HEK293 (cell line): ENCODE data around the gene NANOS2.

Experiments used
- CTCF ChIA-PET: fragments of 350-600 bp; formaldehyde crosslinking; extraction: SDS; loops from one replicate; lab custom pipeline; 2021; ENCODE audit warnings: antibody characterized with exemption; lab: Yijun Ruan, JAX
- POLR2A ChIA-PET: fragments of 300-600 bp; formaldehyde crosslinking; extraction: SDS; loops from one replicate; lab custom pipeline; 2020; ENCODE audit warnings: antibody characterized with exemption, inconsistent platforms; lab: Yijun Ruan, JAX
- H3K27ac ChIP-seq: fragments of 200-500 bp; sonication (Bioruptor generic); 2 replicates; pipeline ENCODE4 v1.5.1; 2014; ENCODE audit warnings: low read depth, low read length, control low read depth, inconsistent platforms; ENCODE audit errors: extremely low read depth
- H3K36me3 ChIP-seq, 2 experiments: fragments of 200-500 bp in 1 of 2; sonication (Bioruptor generic) in 1 of 2; 1 replicate in 1 of 2; 2 replicates in 1 of 2; pipeline ENCODE4 v1.5.1; 2014 to 2017; ENCODE audit warnings: inconsistent platforms in 2 of 2, low read length in 2 of 2; ENCODE audit not compliant: control insufficient read depth in 2 of 2, insufficient read depth in 1 of 2
- H3K4me1 ChIP-seq: fragments of 200-500 bp; sonication (Bioruptor generic); 2 replicates; pipeline ENCODE4 v1.5.1; 2014; ENCODE audit warnings: mild to moderate bottlenecking, low read length, inconsistent platforms; ENCODE audit not compliant: control insufficient read depth, insufficient read depth
- H3K4me3 ChIP-seq: 2 replicates; pipeline ENCODE4 v1.5.1; 2011; ENCODE audit warnings: low read depth, mild to moderate bottlenecking, control low read depth, low read length, moderate library complexity
- H3K9me3 ChIP-seq: fragments of 200-500 bp; sonication (Bioruptor generic); 2 replicates; pipeline ENCODE4 v1.5.1; 2014; ENCODE audit warnings: low read depth, low read length, inconsistent platforms; ENCODE audit not compliant: control insufficient read depth, insufficient read depth
- EGR2 ChIP-seq: fragments of 450-650 bp; formaldehyde crosslinking; IDR thresholded peaks from 2 replicates; pipeline ENCODE4 v1.5.1; 2016; ENCODE audit warnings: low read depth, missing biosample characterization, missing genetic modification characterization
- GLIS1 ChIP-seq: fragments of 450-650 bp; formaldehyde crosslinking; IDR thresholded peaks from 2 replicates; pipeline ENCODE4 v1.5.1; 2016; ENCODE audit warnings: missing biosample characterization, missing genetic modification characterization
- MEIS1 ChIP-seq: sonication (generic); formaldehyde crosslinking; IDR thresholded peaks from 2 replicates; pipeline ENCODE4 v1.8.1; 2022; ENCODE audit warnings: missing genetic modification reagents, mild to moderate bottlenecking, borderline replicate concordance
- PRDM1 ChIP-seq: fragments of 450-650 bp; formaldehyde crosslinking; IDR thresholded peaks from 2 replicates; pipeline ENCODE4; 2016; ENCODE audit warnings: missing biosample characterization, missing genetic modification characterization
- PRDM2 ChIP-seq: fragments of 450-650 bp; formaldehyde crosslinking; IDR thresholded peaks from 2 replicates; pipeline ENCODE4 v1.5.1; 2016; ENCODE audit warnings: missing biosample characterization, missing genetic modification characterization, borderline replicate concordance
- SALL2 ChIP-seq: fragments of 450-650 bp; formaldehyde crosslinking; IDR thresholded peaks from 2 replicates; pipeline ENCODE4 v1.5.0; 2017; ENCODE audit warnings: missing biosample characterization, mild to moderate bottlenecking, missing genetic modification characterization, borderline replicate concordance
- ZBTB17 ChIP-seq: fragments of 450-650 bp; formaldehyde crosslinking; IDR thresholded peaks from 2 replicates; pipeline ENCODE4 v1.5.1; 2016; ENCODE audit warnings: missing biosample characterization, missing genetic modification characterization
- ZNF138 ChIP-seq: fragments of 450-650 bp; formaldehyde crosslinking; IDR thresholded peaks from 2 replicates; pipeline ENCODE4 v1.5.1; 2016; ENCODE audit warnings: missing biosample characterization, missing genetic modification characterization, borderline replicate concordance
- ZNF221 ChIP-seq: fragments of 450-650 bp; formaldehyde crosslinking; IDR thresholded peaks from 2 replicates; pipeline ENCODE4 v1.5.1; 2017; ENCODE audit warnings: missing biosample characterization, missing genetic modification characterization, borderline replicate concordance
- ZNF280D ChIP-seq: fragments of 450-650 bp; formaldehyde crosslinking; IDR thresholded peaks from 2 replicates; pipeline ENCODE4 v1.5.1; 2016; ENCODE audit warnings: missing biosample characterization, missing genetic modification characterization
- ZNF341 ChIP-seq: fragments of 450-650 bp; formaldehyde crosslinking; IDR thresholded peaks from 2 replicates; pipeline ENCODE4; 2016; ENCODE audit warnings: low read depth, missing biosample characterization, missing genetic modification characterization
- ZNF521 ChIP-seq: fragments of 450-650 bp; formaldehyde crosslinking; IDR thresholded peaks from 2 replicates; pipeline ENCODE4 v1.5.1; 2017; ENCODE audit warnings: missing biosample characterization, mild to moderate bottlenecking, missing genetic modification characterization
- ZNF560 ChIP-seq: fragments of 450-650 bp; formaldehyde crosslinking; IDR thresholded peaks from 2 replicates; pipeline ENCODE4 v1.5.1; 2017; ENCODE audit warnings: missing biosample characterization, missing genetic modification characterization, borderline replicate concordance
- ZNF585B ChIP-seq: fragments of 450-650 bp; formaldehyde crosslinking; IDR thresholded peaks from 2 replicates; pipeline ENCODE4 v1.5.1; 2016; ENCODE audit warnings: missing biosample characterization, missing genetic modification characterization
- ZNF791 ChIP-seq: fragments of 450-650 bp; formaldehyde crosslinking; IDR thresholded peaks from 2 replicates; pipeline ENCODE4 v1.5.1; 2016; ENCODE audit warnings: missing biosample characterization, missing genetic modification characterization
- ZSCAN30 ChIP-seq: fragments of 450-650 bp; IDR thresholded peaks from 2 replicates; pipeline ENCODE4 v1.5.1; 2018; ENCODE audit warnings: missing biosample characterization, mild to moderate bottlenecking, missing genetic modification characterization, moderate library complexity
- TF ChIP-seq, protein P1 (sequence below): fragments of 450-650 bp; formaldehyde crosslinking; IDR thresholded peaks from 2 replicates; pipeline ENCODE4 v1.5.1; 2016; ENCODE audit warnings: missing biosample characterization, missing genetic modification characterization, low read depth

NANOS2 gene

GRCh38 chr19:45895519-45895972 lies 19.0 kb downstream of the NANOS2 start (continued):
- TF ChIP-seq, protein P1, sequence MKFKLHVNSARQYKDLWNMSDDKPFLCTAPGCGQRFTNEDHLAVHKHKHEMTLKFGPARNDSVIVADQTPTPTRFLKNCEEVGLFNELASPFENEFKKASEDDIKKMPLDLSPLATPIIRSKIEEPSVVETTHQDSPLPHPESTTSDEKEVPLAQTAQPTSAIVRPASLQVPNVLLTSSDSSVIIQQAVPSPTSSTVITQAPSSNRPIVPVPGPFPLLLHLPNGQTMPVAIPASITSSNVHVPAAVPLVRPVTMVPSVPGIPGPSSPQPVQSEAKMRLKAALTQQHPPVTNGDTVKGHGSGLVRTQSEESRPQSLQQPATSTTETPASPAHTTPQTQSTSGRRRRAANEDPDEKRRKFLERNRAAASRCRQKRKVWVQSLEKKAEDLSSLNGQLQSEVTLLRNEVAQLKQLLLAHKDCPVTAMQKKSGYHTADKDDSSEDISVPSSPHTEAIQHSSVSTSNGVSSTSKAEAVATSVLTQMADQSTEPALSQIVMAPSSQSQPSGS (tag by site-specific recombination) = no peak

DNA sequence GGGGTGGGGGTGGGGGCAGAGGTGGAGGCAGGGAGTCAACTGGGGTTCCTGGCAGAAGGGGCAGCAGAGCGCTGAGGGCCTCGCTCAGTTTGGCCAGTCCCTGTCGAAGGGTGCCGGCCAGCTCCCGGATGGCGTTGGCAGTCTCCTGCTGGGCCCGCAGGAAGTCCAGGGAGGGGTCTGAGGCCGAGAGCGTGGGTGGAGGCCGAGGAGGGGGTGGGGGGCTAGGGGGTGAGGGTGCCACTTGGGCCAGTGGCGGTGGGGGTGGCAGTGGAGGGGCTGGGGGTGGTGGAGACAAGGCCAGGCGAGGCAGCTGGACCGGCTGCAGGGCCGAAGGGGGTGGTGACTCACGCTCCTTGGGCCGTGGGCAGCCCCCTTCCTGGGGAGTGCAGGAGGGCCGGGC lies 23.7 kb downstream of the NANOS2 start:
- Histone ChIP-seq H3K4me3 (no peak overlapping the region), H3K27ac (no peak overlapping the region), H3K4me1 (no peaks in the 10 kb centered on the region), H3K36me3 (peaks cover 10 to 18% of the 10 kb centered on the region in 2 experiments; a peak in 2 of 3 replicates), H3K9me3 (no peaks in the 10 kb centered on the region)
- POLR2A ChIA-PET = interaction anchor here (2.6 kb wide), 1 partner anchor 12 kb away, joined by 11 read pairs; the partner anchor contains the start of gene MYPOP
- CTCF ChIA-PET = interaction anchor here (1.7 kb wide), 1 partner anchor 8 kb away, joined by 7 read pairs; no protein-coding TSS in a partner anchor
- TF ChIP-seq ZNF221 (tag by site-specific recombination) (no peak), EGR2 (tag by site-specific recombination) (no peak), ZNF138 (no peak), ZNF585B (tag by site-specific recombination) (no peak), ZBTB17 (no peak), MEIS1 (no peak), ZNF791 (tag by site-specific recombination) (no peak)

GRCh38 chr19:45889210-45889885 lies 25.2 kb downstream of the NANOS2 start:
- ChIA-PET CTCF (interaction anchor here (1.1 kb wide), 1 partner anchor 58 kb away, joined by 3 read pairs; no protein-coding TSS in a partner anchor), POLR2A (interaction anchor here (0.7 kb wide), 1 partner anchor 778 kb away, joined by 5 read pairs; no protein-coding TSS in a partner anchor)
- Histone ChIP-seq H3K4me3 (no peak overlapping the region), H3K36me3 (peaks cover 4 to 16% of the 10 kb centered on the region in 2 experiments; a peak in 2 of 3 replicates), H3K27ac (no peak overlapping the region; the same call in 1 of the 2 replicates), H3K4me1 (no peaks in the 10 kb centered on the region), H3K9me3 (no peaks in the 10 kb centered on the region)
- TF ChIP-seq ZBTB17 (no peak), ZNF560 (no peak), ZNF521 (no peak), ZSCAN30 (tag by site-specific recombination) (no peak), PRDM1 (tag by site-specific recombination) (0 out of 2 replicates have a peak, but pooled peaks have one; percentile 7), GLIS1 (0 out of 2 replicates have a peak, but pooled peaks have one; percentile 8), ZNF341 (tag by site-specific recombination) (no peak), SALL2 (tag by site-specific recombination) (no peak), ZNF280D (tag by site-specific recombination) (no peak), PRDM2 (tag by site-specific recombination) (no peak)
